ENCODE measurements around the gene PLCB1.
"Not testable (repeated sequence)": the region's sequence is repeated elsewhere in the genome, so short reads cannot be mapped to it uniquely, and the experiment has no call there.

PLCB1 gene

DNA sequence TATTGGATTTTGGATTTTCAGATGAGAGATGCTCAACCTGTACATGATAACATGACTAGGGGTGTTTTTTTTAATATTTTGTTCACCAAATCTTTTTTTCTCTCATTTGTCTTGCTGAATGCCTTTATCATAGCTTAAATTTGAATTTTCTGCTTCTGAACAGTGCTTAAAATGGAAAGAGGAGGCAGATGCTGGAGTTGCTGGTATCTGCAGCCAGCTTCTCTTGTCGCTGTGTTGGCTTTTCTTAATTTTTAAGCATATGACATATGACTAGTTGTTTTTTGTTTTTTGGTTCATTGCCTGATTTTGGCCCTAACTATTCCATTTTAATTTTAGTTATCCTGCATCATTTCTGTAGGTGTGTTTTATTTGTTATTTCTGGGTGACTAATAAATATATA lies 196.1 kb downstream of the PLCB1 start:
- DNase-seq (ENCODE audit: extremely low read depth in 1 of 2, low read depth in 1 of 2) = no peak

DNA sequence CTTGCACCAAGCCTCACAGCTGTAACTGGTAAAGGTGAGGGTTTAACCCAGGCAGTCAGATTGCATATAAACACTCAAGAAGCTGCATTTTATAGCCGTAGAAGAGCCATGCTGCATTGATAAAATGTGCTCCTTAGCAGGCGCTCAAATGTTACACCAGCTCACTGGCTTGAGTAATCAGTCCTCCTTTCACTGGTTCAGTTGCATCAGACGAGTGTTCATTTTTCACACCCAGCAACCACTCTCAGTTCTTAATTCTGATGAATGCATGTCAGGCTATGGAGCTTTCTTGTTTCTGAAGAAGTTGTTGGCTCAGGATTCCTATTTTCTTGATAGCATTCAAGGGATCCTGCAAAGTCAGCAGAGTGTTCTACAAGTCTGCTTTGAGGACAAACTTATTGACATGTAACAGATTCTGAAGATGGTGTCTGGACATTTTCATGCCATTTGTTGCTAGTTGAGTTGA lies 198.3 kb downstream of the PLCB1 start:
- no peak for DNase-seq (ENCODE audit: extremely low read depth in 1 of 2, low read depth in 1 of 2)

DNA sequence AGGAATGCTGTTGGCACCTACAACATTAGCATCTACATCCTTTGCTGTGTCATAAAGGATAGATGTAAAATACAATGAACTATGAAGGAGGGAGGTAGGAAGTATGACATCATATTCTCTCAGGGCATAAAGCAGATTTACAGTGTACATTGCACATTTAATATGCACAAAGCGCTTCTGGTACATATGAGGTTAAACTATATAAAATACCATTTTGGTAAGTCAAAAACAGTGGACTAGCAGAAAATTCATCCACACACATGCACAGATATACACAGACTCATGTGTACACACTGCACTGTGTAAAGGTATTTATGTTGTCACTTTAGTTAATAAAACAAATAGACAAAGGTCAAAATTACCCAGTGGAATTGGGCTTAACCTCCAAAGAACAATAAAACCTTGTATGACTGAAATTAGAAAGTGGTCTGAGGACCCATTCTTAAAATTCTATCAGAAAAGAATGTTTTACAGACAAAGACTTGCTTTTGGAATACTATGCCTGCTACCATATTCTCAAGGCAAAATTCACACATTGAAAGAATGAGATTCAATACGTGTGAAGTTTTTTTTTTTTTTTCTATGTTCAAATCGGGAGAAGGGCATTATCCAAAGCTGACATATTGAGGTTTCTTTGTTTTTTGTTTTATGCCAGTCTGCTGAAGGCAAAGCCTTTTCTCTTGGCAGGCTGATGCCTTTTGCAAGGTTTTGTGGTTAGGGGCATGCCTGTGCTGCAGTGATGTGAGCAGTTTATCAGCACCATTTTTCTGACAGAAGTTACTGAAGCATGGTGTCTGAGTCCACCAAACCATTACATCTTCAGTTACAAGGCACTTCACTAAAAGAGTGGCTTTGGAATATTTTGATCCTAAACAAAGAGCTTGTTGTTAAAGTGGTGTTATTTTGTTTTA lies 199.0 kb downstream of the PLCB1 start:
- DNase-seq (ENCODE audit: extremely low read depth in 1 of 2, low read depth in 1 of 2) = no peak

DNA sequence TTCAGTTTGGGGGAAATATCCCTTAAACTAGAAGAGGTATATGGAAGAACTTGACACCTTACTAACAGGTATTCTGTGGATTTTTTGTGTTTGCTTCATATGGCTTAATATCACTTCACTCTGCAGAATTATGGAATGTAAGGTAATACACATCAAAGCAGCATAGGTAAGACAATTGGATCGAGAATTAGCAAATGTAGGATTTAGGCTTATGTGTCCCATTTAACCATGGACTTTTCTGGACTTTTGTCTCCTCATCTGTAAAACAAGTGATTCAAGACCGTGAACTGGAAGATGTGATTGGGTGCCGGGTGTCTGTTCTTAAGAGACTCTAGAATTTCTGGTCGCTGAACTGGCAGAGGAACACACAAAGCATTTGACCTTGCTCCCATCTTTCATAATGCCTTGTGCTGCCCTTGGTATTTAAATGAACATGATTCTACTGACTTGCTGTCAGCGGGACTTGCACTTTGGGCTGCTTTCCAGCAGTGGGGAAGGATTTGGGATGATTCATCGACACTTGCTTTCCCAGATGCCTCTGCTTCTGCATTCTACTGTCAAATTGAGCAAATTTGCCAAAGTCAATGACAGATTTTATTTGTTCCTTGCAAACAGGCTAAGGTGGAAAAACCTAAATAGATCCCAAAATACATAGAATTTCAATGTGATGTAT lies 199.8 kb downstream of the PLCB1 start:
- DNase-seq (ENCODE audit: extremely low read depth in 1 of 2, low read depth in 1 of 2) = no peak

DNA sequence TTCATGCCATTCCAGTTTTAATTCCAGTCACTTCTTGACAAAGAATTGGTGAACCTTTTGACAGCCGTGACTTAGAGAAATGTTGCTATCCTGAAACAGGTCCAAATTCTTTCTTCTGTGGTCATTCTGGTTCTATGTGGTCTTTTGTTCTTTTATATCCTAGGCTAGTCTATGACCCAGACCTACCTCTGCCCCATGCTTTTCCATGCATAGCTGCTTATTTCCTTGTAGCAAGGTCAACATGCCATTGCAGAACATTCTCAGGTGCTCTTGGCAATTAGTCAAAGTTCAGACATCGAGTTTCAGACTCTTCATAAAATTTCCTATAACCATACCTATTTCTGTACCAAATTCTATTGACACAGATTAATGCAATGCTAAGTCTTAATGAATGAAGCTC lies 202.6 kb downstream of the PLCB1 start:
- no peak for DNase-seq (ENCODE audit: extremely low read depth in 1 of 2, low read depth in 1 of 2)

DNA sequence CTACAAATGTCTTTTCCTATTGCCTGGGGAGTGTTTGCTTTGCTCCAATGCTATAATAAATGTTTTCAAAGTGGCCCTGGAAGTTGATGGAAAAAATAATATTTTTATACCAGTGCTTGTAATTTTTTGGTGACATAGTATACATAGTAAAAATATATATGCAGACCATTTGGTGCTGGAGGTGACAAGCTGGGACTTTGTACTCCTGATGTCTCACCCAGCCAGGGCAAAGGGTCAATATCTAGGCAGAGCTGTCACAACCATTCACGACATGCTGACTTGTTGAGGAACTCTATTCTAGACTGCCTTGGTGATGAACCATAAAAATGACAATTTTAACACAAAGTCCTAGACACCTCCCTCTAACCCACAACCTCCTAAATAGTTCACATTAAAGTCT lies 203.0 kb downstream of the PLCB1 start:
- no peak for DNase-seq (ENCODE audit: extremely low read depth in 1 of 2, low read depth in 1 of 2)

GRCh38 chr20:8335495-8336195 lies 203.6 kb downstream of the PLCB1 start:
- no peak for DNase-seq (ENCODE audit: extremely low read depth in 1 of 2, low read depth in 1 of 2)

DNA sequence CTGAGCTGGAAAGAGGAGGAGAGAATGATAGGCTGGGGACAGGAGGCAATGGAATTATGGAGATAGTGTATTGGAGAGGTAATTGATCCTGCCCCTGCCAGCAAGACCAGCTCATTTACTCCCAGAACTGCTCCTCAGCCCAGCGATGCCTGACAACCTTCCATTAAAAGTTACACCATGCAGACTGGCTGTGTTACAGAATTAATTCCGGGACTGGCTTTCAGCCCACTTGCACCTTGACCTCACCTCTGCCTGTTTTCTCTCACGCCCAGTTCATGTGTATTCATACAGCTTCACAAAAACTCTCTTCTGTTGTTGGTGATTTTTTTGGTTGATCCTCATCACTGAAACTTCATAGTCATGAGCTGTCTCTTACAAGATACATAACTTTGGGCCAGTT lies 207.3 kb downstream of the PLCB1 start:
- no peak for DNase-seq (ENCODE audit: extremely low read depth in 1 of 2, low read depth in 1 of 2)

DNA sequence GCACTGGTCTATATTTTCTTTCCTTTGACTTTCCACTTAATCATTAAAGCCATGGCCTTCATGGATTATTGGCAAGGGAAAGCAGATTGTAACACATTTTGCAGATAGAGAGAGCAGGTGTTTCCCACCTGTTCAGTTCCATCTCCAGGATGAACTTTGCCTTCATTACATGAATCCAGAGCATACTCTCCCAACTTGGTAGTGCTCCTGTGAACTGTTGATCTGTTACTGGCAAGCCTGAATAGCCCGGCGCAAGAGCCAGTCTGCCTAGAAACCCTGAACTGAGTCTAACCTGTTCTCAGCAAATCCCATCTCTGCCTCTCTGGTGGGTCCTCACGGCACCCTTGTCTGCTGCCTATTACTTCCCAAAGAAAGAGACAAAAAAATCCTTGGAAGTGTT lies 210.3 kb downstream of the PLCB1 start:
- DNase-seq (ENCODE audit: extremely low read depth in 1 of 2, low read depth in 1 of 2) = no peak

GRCh38 chr20:8344106-8344505 lies 212.0 kb downstream of the PLCB1 start:
- DNase-seq (ENCODE audit: extremely low read depth in 1 of 2, low read depth in 1 of 2) = no peak

DNA sequence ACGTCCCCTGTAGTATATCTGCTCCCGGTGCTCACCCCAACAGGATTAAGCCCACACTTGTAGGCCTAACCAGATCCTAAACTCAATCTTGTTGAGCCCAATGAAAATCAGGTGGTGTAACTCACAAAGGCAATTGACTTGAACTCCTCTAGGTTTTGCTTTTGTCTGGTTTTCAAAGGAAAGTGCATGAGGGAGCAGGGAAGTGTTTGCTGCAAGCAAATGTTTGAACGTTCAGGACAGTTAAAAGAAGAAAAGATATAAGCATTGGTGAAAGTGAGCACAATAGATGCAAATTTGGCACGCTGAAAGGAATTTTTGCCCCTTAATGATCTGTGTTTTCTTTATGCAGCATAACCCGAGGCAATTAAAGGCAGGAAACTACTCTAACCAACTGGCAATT lies 212.6 kb downstream of the PLCB1 start:
- no peak for DNase-seq (ENCODE audit: extremely low read depth in 1 of 2, low read depth in 1 of 2)

- DNase-seq (ENCODE audit: extremely low read depth in 1 of 2, low read depth in 1 of 2) = no peak
Measured at GRCh38 chr20:8346700-8347270, 214.7 kb downstream of the PLCB1 start.

GRCh38 chr20:8350225-8350624 lies 218.2 kb downstream of the PLCB1 start:
- DNase-seq (ENCODE audit: extremely low read depth in 1 of 2, low read depth in 1 of 2) = not testable (repeated sequence)

DNA sequence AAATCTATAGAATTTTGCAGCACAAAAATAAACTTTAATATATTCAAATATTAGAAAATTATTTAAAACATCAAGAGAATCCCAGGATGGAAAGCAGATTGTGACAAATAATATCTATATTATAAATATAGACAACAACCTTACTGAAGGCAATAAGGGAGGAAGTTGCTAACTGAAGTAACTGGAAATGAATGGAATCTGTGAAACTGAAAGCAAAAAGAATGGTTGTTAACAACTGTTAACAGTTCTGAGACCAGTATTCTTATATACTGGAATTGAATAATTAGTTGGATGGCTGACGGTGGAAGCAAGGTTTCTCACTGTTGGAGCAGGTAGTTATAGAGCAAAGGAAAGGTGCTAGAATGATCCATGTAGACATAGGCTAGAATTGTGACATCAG lies 220.4 kb downstream of the PLCB1 start:
- DNase-seq (ENCODE audit: extremely low read depth in 1 of 2, low read depth in 1 of 2) = no peak

DNA sequence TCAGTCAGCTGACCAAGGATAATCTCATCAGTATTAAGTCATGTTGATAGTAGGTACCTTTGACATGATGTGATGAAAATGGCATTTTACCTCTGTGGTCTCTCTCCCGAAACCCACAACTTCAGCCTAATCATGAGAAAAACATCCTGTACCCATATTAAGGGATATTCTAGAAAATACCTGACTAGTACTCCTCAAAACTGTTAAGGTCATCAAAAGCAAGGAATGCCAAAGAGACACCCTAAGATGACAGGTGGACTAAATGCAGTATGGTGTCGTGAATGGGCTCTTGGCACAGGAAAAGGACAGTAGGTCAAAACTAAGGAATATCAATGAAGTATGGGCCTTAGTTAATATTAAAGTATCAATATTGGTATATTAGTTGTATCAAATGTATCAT lies 221.4 kb downstream of the PLCB1 start:
- DNase-seq (ENCODE audit: extremely low read depth in 1 of 2, low read depth in 1 of 2) = no peak

- no peak for DNase-seq (ENCODE audit: extremely low read depth in 1 of 2, low read depth in 1 of 2)
Measured at GRCh38 chr20:8355453-8355852, 223.4 kb downstream of the PLCB1 start.

DNA sequence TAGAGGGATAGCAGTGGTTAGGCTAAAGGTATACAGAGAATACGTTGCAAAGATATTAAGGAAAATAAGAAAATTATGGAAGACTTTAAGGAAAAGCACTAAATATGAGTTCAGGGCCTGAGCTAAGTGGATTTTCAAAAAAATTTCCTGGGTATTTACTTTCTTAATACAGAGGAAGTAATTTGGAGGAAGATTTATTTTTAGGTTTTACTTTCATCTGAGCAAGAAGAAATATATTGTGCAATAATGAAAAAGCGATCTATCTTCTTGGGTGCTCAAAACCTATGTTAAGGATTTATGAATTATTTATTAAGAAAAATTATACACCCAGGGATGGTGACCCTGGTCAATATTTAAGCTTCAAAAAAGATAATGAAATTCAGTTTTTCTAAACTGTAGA lies 224.7 kb downstream of the PLCB1 start:
- no peak for DNase-seq (ENCODE audit: extremely low read depth in 1 of 2, low read depth in 1 of 2)

DNA sequence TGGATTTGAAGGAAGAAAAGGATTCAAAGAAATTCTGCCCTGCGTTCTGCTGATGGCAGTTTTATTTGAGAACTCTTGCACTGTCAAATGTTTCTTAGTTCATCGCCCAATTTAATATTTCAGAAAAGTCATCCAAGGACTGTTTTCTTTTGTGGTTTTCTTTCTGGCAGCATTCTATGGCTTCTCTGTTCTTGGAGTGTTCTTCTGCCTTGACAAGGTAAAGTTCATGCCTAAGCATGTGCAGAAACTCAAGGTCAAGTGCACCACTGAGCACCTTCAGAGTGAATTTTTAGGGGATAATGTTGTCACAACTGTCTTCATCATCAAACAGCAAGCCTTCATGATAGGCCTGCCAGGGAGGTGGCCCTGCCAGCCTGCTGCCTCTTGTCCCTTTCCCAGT lies 225.6 kb downstream of the PLCB1 start:
- DNase-seq (ENCODE audit: extremely low read depth in 1 of 2, low read depth in 1 of 2) = no peak

DNA sequence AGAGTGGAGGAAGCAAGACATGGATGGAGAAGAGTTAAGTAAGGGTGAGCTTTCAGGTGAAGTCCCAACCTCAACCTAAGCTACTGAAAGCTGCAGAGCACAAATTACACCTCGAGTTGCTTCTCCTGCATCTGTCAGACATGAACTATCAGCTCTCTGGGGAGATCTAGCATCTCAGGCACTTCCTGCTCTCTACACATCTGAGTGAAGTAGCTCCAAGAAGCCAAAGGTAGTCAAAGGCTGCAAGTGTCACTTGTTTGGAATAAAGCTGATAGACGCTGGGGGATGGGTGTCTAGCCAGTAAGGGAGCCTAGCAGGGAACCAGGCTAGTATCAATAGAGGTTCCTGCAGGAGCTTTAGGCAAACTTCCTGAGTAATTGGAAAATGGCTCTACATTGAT lies 228.0 kb downstream of the PLCB1 start:
- no peak for DNase-seq (ENCODE audit: extremely low read depth in 1 of 2, low read depth in 1 of 2)

- no peak for DNase-seq (ENCODE audit: extremely low read depth in 1 of 2, low read depth in 1 of 2)
Measured at GRCh38 chr20:8361006-8361652, 229.1 kb downstream of the PLCB1 start.

DNA sequence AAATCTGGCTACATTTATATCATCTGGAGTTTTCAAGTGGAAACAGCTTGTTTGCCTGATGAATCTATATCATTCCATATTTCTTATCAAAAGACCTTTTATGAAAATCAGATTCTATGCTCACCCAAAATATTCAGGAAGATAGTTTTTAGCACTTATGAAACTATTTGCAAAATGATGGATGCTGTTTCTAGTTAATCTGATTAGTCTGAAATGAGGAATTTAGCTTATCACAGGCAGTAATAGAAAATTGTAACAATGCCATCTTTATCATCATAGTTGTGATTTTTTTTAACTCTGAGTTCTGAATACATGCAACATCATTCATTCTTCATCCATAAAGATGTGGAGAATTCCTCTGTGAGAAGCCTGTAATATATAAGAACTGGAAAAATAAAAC lies 229.7 kb downstream of the PLCB1 start:
- no peak for DNase-seq (ENCODE audit: extremely low read depth in 1 of 2, low read depth in 1 of 2)

All from stimulated activated CD8-positive, alpha-beta memory T cell treated with anti-CD3 and anti-CD28 coated beads, Interleukin-7, amount 100 ng/mL, for 48 hours (primary cell).